ENCODE results near the gene PNKD.

The PNKD gene

DNA sequence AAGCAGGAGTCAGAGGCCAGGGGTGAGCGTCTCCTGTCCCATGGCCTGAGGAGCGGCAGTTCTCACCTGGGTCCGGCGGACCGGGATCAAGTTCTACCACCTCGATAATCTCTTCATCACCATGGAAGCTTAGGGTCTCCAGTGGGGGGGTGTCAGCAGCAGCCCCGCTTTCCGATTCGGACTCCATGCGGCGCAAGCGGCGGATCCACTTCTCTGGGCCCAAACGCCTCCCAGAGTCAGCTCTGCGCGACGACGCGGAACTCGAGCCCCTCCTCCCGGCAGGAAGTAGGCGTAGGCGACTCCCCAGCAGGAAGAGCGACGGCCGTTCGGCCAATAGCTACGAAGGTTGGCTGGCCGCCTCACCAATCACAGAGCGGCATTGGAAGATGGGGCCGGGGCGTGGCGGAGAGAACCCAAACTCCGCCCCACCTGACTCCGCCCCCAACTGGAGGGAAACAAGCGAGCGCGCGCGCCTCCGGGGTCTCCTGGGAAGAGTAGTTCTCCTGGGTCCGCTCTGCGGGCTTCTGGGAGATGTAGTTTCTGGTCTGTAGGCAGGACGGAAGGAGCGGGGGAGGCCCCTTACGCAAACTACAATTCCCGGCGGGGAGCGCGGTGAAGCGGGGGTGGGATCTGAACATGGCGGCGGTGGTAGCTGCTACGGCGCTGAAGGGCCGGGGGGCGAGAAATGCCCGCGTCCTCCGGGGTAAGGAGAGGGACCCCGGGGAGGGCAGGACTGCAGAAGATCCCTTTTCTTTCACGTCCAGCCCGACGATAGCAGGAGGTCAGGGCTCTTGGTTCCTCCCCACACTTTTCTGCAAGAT is at the start of gene PNKD, which contains the start of gene AAMP:
PNKD (plus strand) TSS at position 620 of the 821 bp plus-strand sequence; CDS start at position 637, 17 bp downstream.
AAMP (minus strand) TSS at position 238 of the 821 bp plus-strand sequence; CDS start at position 187, 51 bp downstream.
- DNase-seq = peak; percentile 99

DNA sequence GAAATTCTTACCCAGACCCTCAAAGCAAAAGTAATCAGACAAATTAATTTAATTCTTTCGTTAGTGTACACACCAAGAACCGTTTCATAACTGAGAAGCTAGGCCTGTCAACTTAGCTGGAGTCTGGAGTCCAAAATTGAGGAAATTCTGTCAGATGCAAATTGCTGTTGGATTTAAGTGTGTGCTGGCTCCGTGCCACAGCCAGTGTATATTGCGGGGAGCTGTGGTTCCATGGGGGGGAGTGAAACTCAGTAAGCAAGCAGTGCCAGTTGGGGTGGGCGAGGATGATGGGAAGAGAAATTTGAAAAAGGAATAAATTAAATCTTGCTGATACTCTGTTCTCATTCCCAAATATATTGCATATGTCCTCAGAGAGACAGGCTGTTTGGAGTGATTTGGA is 49.3 kb upstream of the PNKD start:
- no peak for DNase-seq

DNA sequence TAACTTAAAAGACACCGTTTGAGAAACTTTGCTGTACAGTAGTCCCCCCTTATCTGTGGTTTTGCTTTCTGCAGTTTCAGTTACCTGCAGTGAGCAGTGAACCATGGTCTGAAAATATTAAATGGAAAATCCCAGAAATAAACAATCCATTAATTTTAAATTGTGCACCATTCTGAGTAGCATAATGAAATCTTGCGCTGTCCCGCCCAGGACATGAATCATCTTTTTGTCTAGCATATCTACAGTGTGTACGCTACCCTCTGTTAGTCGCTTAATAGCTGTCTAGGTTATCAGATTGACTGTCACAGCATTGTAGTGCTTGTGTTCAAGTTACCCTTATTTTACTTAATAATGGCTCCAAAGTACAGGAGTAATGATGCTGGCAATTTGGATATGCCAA is 47.3 kb upstream of the PNKD start:
- no peak for DNase-seq

DNA sequence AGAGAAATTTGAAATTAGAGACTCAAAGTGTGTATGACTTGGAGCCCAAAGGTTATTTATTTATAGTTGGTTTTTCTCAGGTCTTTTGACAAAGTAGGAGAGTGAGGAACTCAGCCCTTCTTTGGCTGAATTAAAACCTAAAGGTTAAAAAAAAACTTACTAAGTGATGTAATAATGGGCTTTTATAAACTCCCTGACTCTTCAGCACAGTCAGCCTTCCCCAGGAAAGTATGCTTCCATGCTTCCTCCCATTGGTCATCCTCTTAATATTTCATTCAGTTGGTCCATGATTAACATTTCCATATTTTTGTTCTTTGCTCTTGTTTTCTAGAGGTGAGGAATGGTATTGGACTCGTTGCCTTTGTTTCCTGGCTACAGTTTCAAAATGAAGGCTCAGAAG is 46.1 kb upstream of the PNKD start:
- no peak for DNase-seq

DNA sequence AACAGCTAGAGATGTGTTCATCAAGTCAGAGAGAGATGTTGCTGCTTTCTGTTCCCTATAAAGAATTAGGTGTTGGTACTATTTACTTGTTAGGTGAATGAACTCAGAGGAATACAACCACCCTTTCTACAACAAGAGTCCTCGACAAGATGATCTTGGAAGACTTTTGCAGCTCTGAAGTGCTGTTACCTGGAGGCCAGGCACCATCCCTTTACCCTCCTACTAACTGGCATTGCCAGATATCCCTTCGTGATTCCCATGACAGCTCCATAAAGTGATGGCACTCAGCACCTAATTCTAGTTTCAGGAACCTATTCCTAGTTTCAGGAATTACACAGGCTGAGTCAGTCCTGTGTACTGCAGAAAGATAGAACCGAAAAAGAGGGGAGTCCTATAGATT is 43.4 kb upstream of the PNKD start:
- DNase-seq = no peak

DNA sequence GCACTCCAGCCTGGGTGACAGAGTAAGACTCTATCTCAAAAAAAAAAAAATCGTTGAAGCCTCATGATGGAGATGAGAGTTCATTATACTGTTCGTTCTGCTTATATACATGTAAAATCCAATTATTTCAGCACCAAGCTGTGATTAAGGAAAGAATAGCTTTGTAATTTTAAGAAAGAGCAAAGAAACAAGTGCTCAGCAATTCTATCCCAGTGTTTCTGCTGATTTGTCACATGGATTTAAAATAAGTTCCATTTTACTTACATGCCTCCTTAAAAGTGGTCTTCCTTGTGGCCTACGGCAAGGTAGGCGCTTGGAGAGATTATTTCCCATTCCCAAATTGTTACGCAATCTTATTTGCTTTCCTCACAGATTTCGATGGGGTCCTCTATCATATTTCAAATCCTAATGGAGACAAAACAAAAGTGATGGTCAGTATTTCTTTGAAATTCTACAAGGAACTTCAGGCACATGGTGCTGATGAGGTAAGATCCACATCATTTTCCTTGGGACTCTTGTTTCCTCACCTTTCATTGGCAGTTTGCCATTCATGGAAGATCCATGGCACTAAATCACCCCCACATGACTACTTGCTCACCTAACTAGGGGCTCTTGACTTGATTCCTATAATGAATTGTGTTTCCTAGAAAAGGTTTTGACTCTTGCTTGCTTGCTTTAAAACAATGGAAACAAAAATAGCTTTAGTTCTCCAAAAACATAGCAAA is 41.8 kb upstream of the PNKD start:
- no peak for DNase-seq

- peak; percentile 65 for DNase-seq
Observed at GRCh38 chr2:218229239-218229638, 41.1 kb upstream of the PNKD start.

DNA sequence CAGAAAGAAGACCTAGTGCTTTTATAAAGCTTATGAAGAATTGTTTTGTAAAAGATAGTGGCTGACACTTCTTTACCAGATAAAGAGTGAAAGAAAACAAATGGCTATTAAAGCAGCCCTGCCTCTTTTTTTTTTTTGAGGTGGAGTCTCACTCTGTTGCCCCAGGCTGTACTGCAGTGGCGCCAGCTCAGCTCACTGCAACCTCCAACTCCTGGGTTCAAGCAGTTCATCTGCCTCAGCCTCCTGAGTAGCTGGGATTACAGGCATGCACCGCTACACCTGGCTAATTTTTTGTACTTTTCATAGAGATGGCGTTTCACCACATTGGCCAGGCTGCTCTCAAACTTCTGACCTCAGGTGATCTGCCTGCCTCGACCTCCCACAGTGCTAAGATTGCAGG is 40.5 kb upstream of the PNKD start:
- no peak for DNase-seq

DNA sequence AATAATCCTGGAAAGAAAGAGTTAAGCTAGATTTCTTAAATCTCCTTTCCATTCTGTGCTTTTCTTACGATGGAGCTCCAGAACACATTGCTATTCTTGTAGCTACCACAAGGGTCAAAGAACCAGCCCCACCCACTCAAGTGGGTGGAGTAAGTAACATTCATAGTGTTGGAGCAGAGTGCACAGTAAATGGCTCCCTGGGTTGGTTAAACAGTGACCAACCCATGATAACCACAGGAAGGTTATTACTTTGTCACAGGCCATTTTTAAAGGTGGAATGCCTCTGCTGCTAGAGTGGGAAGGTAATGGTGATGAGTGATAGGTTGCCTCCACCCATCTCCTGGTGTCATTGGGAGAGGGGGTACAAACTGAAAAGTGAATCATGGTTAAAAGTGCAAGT is 39.4 kb upstream of the PNKD start:
- no peak for DNase-seq

DNA sequence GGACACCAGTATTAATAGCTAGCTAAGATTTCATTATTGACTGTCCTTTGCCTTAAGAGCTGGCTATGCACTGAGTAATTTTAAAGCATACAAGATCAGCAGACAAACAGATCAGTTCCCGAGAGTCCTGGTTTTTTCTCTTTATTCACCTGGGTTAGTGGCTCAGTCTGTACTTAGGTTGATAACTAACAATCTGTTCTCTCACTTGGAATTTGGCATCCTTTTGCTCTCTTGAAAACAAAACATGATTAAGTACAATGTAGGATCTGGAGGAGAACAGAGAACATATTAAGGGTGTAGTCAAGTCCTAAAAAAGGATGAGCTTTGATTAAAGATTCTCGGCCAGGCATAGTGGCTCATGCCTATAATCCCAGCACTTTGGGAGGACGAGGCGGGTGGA is 36.8 kb upstream of the PNKD start:
- DNase-seq = no peak

- no peak for DNase-seq
Observed at GRCh38 chr2:218234521-218234920, 35.8 kb upstream of the PNKD start.

DNA sequence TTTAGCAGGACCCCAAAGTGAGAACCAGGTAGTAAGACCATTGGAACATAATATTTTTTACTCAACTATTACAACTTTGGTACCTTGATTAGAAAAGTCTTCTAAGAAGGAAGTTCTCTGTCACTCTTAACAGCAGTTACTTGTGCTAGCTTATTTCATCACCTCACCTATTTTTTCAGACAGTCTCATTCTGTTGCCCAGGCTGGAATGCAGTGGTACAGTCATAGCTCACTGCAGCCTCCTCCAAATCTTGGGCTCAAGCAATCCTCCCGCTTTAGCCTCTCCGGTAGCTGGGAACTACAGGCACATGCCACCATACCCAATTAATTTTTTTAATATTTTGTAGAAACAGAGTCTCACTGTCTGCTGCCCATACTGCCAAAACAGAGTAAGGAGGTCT is 35.3 kb upstream of the PNKD start:
- no peak for DNase-seq

DNA sequence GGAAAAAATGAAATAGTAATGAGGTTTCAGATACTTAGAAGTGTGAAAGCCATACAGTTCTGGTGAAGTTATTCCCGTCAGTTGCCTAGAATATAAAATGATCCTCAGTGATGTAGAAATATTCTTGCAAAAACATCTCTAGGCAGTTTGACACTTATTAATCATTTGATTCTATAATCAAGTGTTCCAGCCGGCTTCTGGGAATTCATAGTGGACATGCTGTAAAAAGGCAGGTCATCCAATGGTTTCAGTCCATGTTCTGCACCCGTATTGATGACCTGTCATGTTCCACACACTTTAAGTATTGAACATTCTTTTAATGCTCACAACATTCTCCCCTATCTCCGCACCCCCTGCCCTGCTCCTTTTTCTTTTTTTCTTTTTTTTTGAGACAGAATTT is 33.5 kb upstream of the PNKD start:
- DNase-seq = no peak

DNA sequence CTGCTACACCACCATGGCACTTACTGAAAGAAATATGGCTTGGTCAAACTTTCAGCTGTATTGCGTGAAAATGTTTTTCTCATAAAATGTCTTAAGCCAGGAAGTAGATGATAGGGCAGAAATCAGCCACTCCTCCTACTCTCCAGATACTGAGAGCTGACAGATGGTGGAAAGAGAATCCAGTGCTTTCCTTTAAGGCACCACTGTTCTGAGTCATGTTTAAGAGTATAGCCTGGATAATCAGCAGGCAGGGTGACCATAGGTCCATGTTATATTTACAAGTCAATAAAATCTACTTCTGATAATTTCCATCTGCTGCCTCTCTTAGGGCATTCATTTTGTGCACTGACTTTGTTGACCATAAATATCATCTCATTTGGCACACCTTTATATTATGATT is 31.4 kb upstream of the PNKD start:
- no peak for DNase-seq

DNA sequence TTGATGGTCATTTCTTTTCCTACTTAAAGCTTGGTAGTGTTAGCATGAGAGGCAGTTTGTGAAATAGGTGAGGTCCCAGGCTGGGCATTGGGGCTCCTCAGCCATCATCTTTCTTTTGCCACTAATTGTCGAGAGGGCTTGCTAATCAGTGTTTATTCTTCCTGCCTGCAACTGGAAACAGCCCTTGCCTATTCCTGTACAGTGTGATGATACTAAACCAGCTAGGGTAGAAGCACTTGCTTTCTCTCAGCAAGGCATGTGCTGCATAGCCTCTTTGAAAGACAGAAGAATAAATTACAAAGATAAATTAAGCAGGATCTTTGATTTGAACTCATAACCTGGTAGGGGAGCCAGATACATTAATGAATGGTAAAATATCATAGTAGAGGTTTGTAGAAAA is 26.1 kb upstream of the PNKD start:
- no peak for DNase-seq

- no peak for DNase-seq
Observed at GRCh38 chr2:218244665-218245064, 25.7 kb upstream of the PNKD start.

GRCh38 chr2:218245214-218245613 is 25.1 kb upstream of the PNKD start:
- DNase-seq = no peak

- no peak for DNase-seq
Observed at GRCh38 chr2:218249691-218250090, 20.6 kb upstream of the PNKD start.

DNA sequence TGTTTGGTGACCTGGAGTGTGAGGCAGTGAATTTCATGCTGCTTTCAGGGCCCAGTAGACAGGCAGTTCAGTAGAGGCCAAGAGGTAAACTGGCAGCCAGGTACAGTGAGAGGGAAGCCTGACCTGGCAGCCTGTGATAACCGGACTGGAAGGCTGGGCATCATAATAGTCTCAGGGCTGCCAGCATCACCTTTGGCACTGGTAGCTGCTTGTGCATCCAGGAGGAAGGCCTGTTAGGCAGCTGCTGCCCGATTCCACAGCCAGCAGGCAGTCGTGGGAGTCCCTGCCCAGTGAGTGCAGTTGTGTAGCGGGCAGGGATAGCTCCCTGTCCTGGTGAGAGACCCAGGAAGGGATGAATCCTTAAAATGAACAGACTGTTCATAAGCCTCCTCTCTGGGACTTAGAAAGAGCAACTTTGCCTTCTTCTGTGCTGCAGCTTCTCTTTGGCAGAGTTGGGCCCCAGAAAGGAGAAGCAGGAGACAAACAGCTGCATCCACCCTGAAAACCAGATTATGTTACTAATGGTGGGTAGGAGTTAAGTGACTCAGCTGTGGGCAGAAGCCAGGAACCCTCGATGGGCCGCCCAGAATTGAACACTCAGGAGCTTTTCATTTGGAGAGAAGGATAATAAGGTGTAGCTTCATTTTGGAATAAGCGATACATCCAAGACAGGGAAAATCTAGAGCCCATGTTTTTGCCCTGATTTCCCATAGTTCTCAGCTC is 17.6 kb upstream of the PNKD start:
- peak; percentile 50 for DNase-seq

GRCh38 chr2:218253232-218253625 is 17.1 kb upstream of the PNKD start:
- no peak for DNase-seq

DNA sequence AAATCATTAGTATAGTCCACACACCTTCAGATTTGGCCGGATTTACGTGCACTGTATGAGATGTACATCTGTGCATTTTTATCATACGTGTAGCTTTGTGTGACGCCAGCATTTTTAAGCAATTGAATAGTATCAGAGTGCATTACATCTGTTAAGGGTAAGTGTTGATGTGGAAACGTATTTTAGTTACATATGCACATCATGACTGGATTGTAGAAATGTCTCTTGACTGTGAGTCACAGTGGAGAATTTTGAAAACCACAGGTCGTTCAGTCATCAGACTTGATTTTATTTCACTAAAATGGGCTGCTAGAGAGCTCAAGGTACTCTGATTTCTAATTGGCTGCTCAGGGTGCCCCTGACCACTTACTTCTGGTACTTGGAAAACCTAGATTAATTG is 14.9 kb upstream of the PNKD start:
- DNase-seq = no peak

GRCh38 chr2:218256612-218257350 is 13.5 kb upstream of the PNKD start:
- no peak for DNase-seq

DNA sequence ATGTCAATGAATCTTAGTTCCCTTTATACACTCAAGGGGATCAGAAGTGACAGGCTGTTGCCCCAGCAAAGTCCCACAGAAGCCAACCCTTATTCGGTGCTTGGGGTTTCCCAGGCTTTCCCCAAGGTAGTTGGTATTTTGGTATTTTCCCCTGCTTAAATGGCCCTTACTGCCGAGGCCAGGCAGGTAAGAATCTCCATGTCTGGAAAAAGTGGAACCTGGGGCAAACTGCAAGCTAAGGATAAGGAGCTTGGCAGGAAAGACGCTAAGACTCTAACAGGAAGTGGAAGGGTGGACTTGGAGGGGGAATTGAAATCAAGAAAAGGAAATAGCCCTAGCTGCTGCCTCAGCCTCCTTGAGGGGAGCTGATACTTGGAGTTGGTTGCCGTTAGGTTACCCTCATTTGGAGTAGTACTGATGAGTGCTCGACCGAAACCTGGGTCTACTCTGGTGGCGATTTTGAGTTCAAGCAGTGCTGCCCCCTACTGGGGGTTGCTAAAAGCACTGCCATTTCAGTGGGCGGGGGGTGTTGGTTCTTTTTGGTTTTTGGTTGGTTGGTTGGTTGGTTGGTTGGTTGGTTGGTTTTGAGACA is 12.8 kb upstream of the PNKD start:
- peak; percentile 60 for DNase-seq

Data from GDM1 (cell line).